Metanephros (tissue), 1 donor: ENCODE results near the gene SYCE1. TPM values are rescaled to one million over a fixed set of nuclear protein-coding genes. Genes with fewer than 3 reads are reported as not detected.

Source experiments
- total RNA-seq: library from RNA; depleted of rRNA; stranded (reverse); fragments of >200 nt; gene quantifications from one replicate; pipeline ENCODE4 v1.2.3, GENCODE V29; 2014

The SYCE1 gene, protein sequence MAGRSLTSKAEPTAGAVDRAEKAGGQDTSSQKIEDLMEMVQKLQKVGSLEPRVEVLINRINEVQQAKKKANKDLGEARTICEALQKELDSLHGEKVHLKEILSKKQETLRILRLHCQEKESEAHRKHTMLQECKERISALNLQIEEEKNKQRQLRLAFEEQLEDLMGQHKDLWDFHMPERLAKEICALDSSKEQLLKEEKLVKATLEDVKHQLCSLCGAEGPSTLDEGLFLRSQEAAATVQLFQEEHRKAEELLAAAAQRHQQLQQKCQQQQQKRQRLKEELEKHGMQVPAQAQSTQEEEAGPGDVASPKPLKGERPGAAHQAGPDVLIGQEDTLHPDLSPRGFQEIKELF
- total RNA-seq: not detected

GRCh38 chr10:133565441-133566294, at the start of gene SYCE1:
TSS of gene SYCE1 (minus strand) at chr10:133565583. CDS start at chr10:133565529, 54 bp downstream.

DNA sequence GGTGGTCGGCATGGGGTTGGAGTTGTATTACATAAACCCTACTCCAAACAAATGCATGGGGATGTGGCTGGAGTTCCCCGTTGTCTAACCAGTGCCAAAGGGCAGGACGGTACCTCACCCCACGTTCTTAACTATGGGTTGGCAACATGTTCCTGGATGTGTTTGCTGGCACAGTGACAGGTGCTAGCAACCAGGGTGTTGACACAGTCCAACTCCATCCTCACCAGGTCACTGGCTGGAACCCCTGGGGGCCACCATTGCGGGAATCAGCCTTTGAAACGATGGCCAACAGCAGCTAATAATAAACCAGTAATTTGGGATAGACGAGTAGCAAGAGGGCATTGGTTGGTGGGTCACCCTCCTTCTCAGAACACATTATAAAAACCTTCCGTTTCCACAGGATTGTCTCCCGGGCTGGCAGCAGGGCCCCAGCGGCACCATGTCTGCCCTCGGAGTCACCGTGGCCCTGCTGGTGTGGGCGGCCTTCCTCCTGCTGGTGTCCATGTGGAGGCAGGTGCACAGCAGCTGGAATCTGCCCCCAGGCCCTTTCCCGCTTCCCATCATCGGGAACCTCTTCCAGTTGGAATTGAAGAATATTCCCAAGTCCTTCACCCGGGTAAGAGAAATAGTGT, 38.3 kb downstream of the SYCE1 start, which contains the start of gene CYP2E1:
CYP2E1 (plus strand) TSS at position 407 of the 632 bp plus-strand sequence; CDS start at position 440, 33 bp downstream.

Other genes with a start within 250 kb of the SYCE1 start
- not detected for gene CALY, start 228.7 kb downstream of the SYCE1 start, total RNA-seq
- gene PRAP1, start 218.2 kb downstream of the SYCE1 start, total RNA-seq: 5.0 TPM
- 27.2 TPM for gene FUOM, start 207.6 kb downstream of the SYCE1 start, total RNA-seq
- gene ECHS1, start 192.2 kb downstream of the SYCE1 start, total RNA-seq: 65.7 TPM
- 7.6 TPM for gene PAOX, start 186.3 kb downstream of the SYCE1 start, total RNA-seq
- 46.5 TPM for gene MTG1, start 171.4 kb downstream of the SYCE1 start, total RNA-seq
- gene SPRN, start 141.0 kb downstream of the SYCE1 start, total RNA-seq: 1.7 TPM
- 4.5 TPM for gene SCART1, start 111.6 kb downstream of the SYCE1 start, total RNA-seq
- 1.4 TPM for gene CYP2E1, start 38.2 kb downstream of the SYCE1 start, total RNA-seq
- gene FRG2B, start 61.2 kb upstream of the SYCE1 start, total RNA-seq: not detected